Left lung (tissue), 10 donors: ENCODE results near the gene NT5DC1. TPM values are rescaled to one million over a fixed set of nuclear protein-coding genes. Genes with fewer than 3 reads are reported as not detected.
A peak's percentile ranks its signal among the peaks of the same experiment; 100 is the strongest.

Experiments used
- ATAC-seq: fragments of 200-7000 bp; cut with Tn5 transposase; one replicate; pipeline ENCODE4 v1.9.1; 2020; ENCODE audit warnings: moderate library complexity
- DNase-seq, 4 donors: peaks; one replicate each; pipeline ENCODE4 v3.0.0-alpha.2; 2013 to 2020
- H3K27ac ChIP-seq, 2 donors: fragments of 200-600 bp; sonication (generic) in 1 of 2; one replicate each; pipeline versions ENCODE4 v1.5.0 to v1.8.0; 2020 to 2021
- H3K27me3 ChIP-seq, 2 donors: fragments of 200-600 bp; sonication (generic) in 1 of 2; one replicate each; pipeline versions ENCODE4 v1.5.0 to v1.8.0; 2020 to 2021
- H3K36me3 ChIP-seq, 2 donors: fragments of 200-600 bp; sonication (generic) in 1 of 2; one replicate each; pipeline versions ENCODE4 v1.5.0 to v1.8.0; 2020 to 2021
- H3K4me1 ChIP-seq, 2 donors: fragments of 200-600 bp; one replicate each; pipeline ENCODE4 v1.8.0; 2021
- H3K4me3 ChIP-seq, 2 donors: fragments of 200-600 bp; sonication (generic) in 1 of 2; one replicate each; pipeline versions ENCODE4 v1.5.0 to v1.8.0; 2020 to 2021; ENCODE audit warnings: mild to moderate bottlenecking in 1 of 2
- H3K9me3 ChIP-seq, 2 donors: fragments of 200-600 bp; sonication (generic) in 1 of 2; one replicate each; pipeline versions ENCODE4 v1.5.0 to v1.8.0; 2020 to 2021
- intact Hi-C, 2 donors: fragments of 100-400 bp; cut with DNase I; formaldehyde crosslinking; loops; one replicate each; pipeline versions ENCODE4 v1.11.2 to v1.14.2; 2022
- polyA plus RNA-seq, 6 donors: library from polyadenylated mRNA; unstranded; fragments of 120-200 nt; gene quantifications; one replicate each; pipeline ENCODE4 v1.2.1, GENCODE V29; 2013; ENCODE audit not compliant: insufficient read length in 6 of 6
- total RNA-seq, 2 donors: library from RNA; stranded (reverse); fragmentation: NEBNext Ultra II Directional; extraction: Animal tissue kit (Norgen Biotek cat#: 25700); gene quantifications; one replicate each; pipeline ENCODE4 v1.2.1, GENCODE V29; 2021
- TF ChIP-seq, protein P1 (sequence below), 2 donors: fragments of 200-600 bp; sonication (generic) in 1 of 2; IDR thresholded peaks; one replicate each; pipeline versions ENCODE4 v1.5.0 to v1.8.0; 2021; ENCODE audit warnings: antibody characterized with exemption in 2 of 2
- donor health status: DM: no; HTN: yes; CAD: no.
- donor health status: DM: no; HTN: no; CAD: no.

The NT5DC1 gene
- total and polyA plus RNA-seq, 8 donors = 36.9 to 56.8 (median 49.9) TPM

- DNase-seq (no peak), ATAC-seq (no peak)
- no peak overlapping the region for H3K27ac ChIP-seq
- no peaks in the 10 kb centered on the region for H3K9me3 ChIP-seq
- intact Hi-C loops = no loop called here
- TF ChIP-seq, protein P1, sequence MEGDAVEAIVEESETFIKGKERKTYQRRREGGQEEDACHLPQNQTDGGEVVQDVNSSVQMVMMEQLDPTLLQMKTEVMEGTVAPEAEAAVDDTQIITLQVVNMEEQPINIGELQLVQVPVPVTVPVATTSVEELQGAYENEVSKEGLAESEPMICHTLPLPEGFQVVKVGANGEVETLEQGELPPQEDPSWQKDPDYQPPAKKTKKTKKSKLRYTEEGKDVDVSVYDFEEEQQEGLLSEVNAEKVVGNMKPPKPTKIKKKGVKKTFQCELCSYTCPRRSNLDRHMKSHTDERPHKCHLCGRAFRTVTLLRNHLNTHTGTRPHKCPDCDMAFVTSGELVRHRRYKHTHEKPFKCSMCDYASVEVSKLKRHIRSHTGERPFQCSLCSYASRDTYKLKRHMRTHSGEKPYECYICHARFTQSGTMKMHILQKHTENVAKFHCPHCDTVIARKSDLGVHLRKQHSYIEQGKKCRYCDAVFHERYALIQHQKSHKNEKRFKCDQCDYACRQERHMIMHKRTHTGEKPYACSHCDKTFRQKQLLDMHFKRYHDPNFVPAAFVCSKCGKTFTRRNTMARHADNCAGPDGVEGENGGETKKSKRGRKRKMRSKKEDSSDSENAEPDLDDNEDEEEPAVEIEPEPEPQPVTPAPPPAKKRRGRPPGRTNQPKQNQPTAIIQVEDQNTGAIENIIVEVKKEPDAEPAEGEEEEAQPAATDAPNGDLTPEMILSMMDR (IDR thresholded peaks at IDR 0.05) = no peak
- peaks cover 0 to 22% of the 10 kb centered on the region in 2 donors for H3K36me3 ChIP-seq
- no peak overlapping the region for H3K4me3 ChIP-seq
- peaks cover 18 to 54% of the 10 kb centered on the region in 2 donors for H3K4me1 ChIP-seq
- H3K27me3 ChIP-seq = no peaks in the 10 kb centered on the region
These were observed 4.6 kb downstream of the NT5DC1 start for GRCh38 chr6:116105247-116105646.

- intact Hi-C loops = no loop called here
- no peaks in the 10 kb centered on the region for H3K9me3 ChIP-seq
- H3K4me3 ChIP-seq = no peak overlapping the region
- DNase-seq (no peak), ATAC-seq (no peak)
- H3K27me3 ChIP-seq = no peaks in the 10 kb centered on the region
- H3K27ac ChIP-seq = peak overlapping the region in 1 of 2 donors; percentile 37
- H3K36me3 ChIP-seq = peaks cover 0 to 31% of the 10 kb centered on the region in 2 donors
- TF ChIP-seq, protein P1 (IDR thresholded peaks at IDR 0.05) = no peak
- H3K4me1 ChIP-seq = peaks cover 18 to 52% of the 10 kb centered on the region in 2 donors
These were observed 5.5 kb downstream of the NT5DC1 start for GRCh38 chr6:116106146-116106545.

GRCh38 chr6:116108836-116109235 is 8.2 kb downstream of the NT5DC1 start:
- H3K4me3 ChIP-seq = no peak overlapping the region
- TF ChIP-seq, protein P1 (IDR thresholded peaks at IDR 0.05) = no peak
- no peak overlapping the region for H3K27ac ChIP-seq
- peaks cover 0 to 46% of the 10 kb centered on the region in 2 donors for H3K36me3 ChIP-seq
- DNase-seq (no peak), ATAC-seq (no peak)
- intact Hi-C loops = no loop called here
- no peaks in the 10 kb centered on the region for H3K9me3 ChIP-seq
- no peaks in the 10 kb centered on the region for H3K27me3 ChIP-seq
- H3K4me1 ChIP-seq = peaks cover 10 to 26% of the 10 kb centered on the region in 2 donors

DNA sequence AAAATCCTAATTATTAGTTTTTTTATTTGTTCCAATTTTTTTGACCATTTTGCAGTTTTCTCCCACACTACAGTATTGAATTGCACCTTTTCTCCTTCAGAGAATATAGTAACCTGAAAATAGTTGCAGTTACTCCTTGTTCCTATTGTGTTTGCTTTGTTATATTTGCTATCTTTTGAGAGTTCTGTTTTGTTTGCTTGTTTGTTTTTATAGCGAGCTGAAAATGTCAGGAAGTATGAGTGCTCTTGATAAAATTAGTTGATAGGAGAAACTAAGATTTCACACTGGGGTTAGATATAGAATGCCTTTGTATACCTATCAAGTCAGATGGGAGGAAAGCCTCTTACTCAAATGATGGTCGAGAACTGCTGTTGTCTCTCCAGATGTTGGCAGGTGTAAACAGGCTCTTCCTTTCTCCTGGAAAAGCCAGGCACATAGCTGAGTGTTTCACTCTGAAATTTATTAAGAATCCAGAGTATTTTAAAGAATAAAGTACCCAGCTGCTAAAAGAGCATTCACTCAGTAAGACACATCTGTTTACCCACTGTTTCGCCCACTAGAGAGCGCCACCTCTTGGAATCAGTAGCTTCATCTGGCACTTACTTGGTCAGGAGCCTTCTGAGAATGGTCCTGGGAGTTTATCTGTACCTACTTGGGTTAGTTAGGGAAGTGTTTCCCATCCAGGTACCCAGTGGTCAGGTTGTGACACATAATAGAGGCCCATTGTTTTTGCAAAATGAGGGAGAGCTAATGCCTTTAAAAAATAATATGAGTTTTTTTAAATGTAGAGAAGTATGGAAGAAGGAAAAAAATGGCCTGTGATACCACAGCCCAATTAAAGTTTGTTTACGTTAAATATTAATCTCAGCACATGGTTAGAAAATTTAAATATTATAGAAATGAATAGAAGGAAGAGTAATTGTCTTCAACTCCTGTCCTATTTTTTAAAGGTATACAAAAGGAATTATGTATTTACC is 11.2 kb downstream of the NT5DC1 start:
- H3K27me3 ChIP-seq = no peaks in the 10 kb centered on the region
- ATAC-seq = peak; percentile 62
- no peak for DNase-seq
- H3K27ac ChIP-seq = no peak overlapping the region
- H3K36me3 ChIP-seq = peaks cover 0 to 54% of the 10 kb centered on the region in 2 donors
- TF ChIP-seq, protein P1 (IDR thresholded peaks at IDR 0.05) = peak in 1 of 2 donors; percentile 18
- intact Hi-C loops = no loop called here
- H3K9me3 ChIP-seq = no peaks in the 10 kb centered on the region
- no peak overlapping the region for H3K4me3 ChIP-seq
- peaks cover 0 to 4% of the 10 kb centered on the region in 2 donors for H3K4me1 ChIP-seq

DNA sequence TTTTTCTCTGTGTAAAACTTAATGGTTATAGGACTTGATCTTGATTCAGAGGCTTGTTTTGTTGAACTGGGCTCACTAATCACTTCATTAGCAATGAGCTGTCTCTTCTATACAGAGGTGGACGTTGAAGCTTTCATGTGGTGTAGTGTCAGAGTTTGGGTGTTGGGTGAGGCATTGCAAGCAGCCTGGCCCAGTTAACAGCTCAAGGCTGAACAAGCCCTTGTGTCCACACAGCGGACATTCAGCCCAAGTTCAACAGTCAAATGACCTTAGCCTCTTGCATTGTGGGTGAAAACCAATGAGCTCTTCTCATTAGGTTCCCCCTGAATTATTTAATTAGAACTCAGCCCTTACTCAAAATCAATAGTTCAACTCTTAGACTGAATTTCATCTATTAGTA is 12.7 kb downstream of the NT5DC1 start:
- TF ChIP-seq, protein P1 (IDR thresholded peaks at IDR 0.05) = no peak
- Histone ChIP-seq H3K36me3 (peaks cover 0 to 55% of the 10 kb centered on the region in 2 donors), H3K27ac (no peak overlapping the region), H3K27me3 (no peaks in the 10 kb centered on the region), H3K4me3 (no peak overlapping the region), H3K4me1 (no peaks in the 10 kb centered on the region), H3K9me3 (no peaks in the 10 kb centered on the region)
- ATAC-seq = no peak
- no peak for DNase-seq
- intact Hi-C loops = no loop called here
